DOHH2 (cell line): Measurements from ENCODE around the gene IL36G.

Source experiments
- EZH2phosphoT487 ChIP-seq: fragments of 200-600 bp; sonication (generic); IDR thresholded peaks from 2 replicates; pipeline ENCODE4 v1.6.1; 2017; ENCODE audit warnings: borderline replicate concordance, mild to moderate bottlenecking, antibody characterized with exemption, low read length, moderate library complexity, mixed read lengths
- TF ChIP-seq, protein P1 (sequence below): fragments of 200-600 bp; sonication (generic); IDR thresholded peaks from one replicate; pipeline ENCODE4 v1.5.1; 2014; ENCODE audit warnings: antibody characterized with exemption, mild to moderate bottlenecking, low read depth, low read length; ENCODE audit not compliant: poor library complexity, severe bottlenecking

DNA sequence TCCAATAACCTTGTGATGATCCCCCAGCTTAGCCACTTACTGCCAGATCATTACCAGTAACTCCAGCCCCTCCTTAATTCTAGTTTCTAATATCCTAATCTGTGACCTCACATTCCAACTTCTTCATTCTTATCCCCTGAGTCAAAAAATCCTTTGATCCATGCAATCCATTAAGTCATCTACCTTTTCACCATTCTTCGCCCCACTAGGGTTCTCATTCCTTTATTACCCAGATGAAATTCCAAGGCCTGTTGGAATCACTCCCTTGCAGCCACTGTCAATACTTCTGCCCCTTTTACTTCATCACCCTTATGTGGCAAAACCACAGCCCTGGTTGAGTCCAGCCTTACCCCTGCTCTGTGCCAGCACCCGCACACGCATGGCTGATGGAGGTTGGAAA, 20.3 kb upstream of the IL36G start:
- TF ChIP-seq, protein P1, sequence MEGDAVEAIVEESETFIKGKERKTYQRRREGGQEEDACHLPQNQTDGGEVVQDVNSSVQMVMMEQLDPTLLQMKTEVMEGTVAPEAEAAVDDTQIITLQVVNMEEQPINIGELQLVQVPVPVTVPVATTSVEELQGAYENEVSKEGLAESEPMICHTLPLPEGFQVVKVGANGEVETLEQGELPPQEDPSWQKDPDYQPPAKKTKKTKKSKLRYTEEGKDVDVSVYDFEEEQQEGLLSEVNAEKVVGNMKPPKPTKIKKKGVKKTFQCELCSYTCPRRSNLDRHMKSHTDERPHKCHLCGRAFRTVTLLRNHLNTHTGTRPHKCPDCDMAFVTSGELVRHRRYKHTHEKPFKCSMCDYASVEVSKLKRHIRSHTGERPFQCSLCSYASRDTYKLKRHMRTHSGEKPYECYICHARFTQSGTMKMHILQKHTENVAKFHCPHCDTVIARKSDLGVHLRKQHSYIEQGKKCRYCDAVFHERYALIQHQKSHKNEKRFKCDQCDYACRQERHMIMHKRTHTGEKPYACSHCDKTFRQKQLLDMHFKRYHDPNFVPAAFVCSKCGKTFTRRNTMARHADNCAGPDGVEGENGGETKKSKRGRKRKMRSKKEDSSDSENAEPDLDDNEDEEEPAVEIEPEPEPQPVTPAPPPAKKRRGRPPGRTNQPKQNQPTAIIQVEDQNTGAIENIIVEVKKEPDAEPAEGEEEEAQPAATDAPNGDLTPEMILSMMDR, result no peak
- TF ChIP-seq EZH2phosphoT487, result no peak
